Stomach (tissue), 4 donors: Measurements from ENCODE around the gene VAMP2.

Experiments
- CTCF ChIP-seq, 7 experiments: fragments of 450-650 bp in 4 of 7; fragments of 200-600 bp in 3 of 7; sonication (generic) in 3 of 7; IDR thresholded peaks; one replicate each; pipeline ENCODE4 v1.5.1; 2016 to 2019; ENCODE audit warnings: antibody characterized with exemption in 7 of 7, control low read depth in 2 of 7, mild to moderate bottlenecking in 1 of 7
- EP300 ChIP-seq: sonication (generic); formaldehyde crosslinking; IDR thresholded peaks from one replicate; pipeline ENCODE4 v1.6.1; 2017; ENCODE audit warnings: antibody characterized with exemption

- TF ChIP-seq CTCF (IDR thresholded peaks at IDR 0.05) (no peak), EP300 (no peak)
These were observed 11.1 kb upstream of the VAMP2 start for GRCh38 chr17:8173871-8174322.
